H1 (cell line): ENCODE measurements around the gene AFF1. TPM values are rescaled to one million over a fixed set of nuclear protein-coding genes. Genes with fewer than 3 reads are reported as not detected.
A peak's percentile ranks its signal among the peaks of the same experiment; 100 is the strongest.

Source experiments
- BACH1 ChIP-seq: IDR thresholded peaks from 2 replicates; pipeline ENCODE4 v1.6.1; 2012; ENCODE audit warnings: low read length, improper control_type of control experiment
- BCL11A ChIP-seq, 2 experiments: IDR thresholded peaks; one replicate each; pipeline ENCODE4 v1.6.1; 2011; ENCODE audit warnings: low read depth in 2 of 2, low read length in 2 of 2, mild to moderate bottlenecking in 2 of 2
- CEBPB ChIP-seq: IDR thresholded peaks from 2 replicates; pipeline ENCODE4 v1.6.1; 2012; ENCODE audit warnings: low read depth, low read length
- CHD1 ChIP-seq: IDR thresholded peaks from 2 replicates; pipeline ENCODE4 v1.6.1; 2012; ENCODE audit warnings: low read depth, low read length, improper control_type of control experiment
- CHD2 ChIP-seq: IDR thresholded peaks from 2 replicates; pipeline ENCODE4 v1.6.1; 2012; ENCODE audit warnings: low read length, improper control_type of control experiment
- CREB1 ChIP-seq: IDR thresholded peaks from 2 replicates; pipeline ENCODE4 v1.6.1; 2012; ENCODE audit warnings: inconsistent platforms
- CTBP2 ChIP-seq: IDR thresholded peaks from 2 replicates; pipeline ENCODE4 v1.7.0; 2011; ENCODE audit warnings: borderline replicate concordance, mild to moderate bottlenecking, moderate library complexity, mixed read lengths, low read length; ENCODE audit not compliant: insufficient read depth, insufficient read length
- EP300 ChIP-seq, 2 experiments: IDR thresholded peaks; 1 replicate in 1 of 2; 2 replicates in 1 of 2; pipeline ENCODE4 v1.6.1; 2011 to 2012; ENCODE audit warnings: low read depth in 2 of 2, low read length in 2 of 2, mild to moderate bottlenecking in 2 of 2, borderline replicate concordance in 1 of 2, inconsistent platforms in 1 of 2, moderate library complexity in 1 of 2
- FOSL1 ChIP-seq: IDR thresholded peaks from 2 replicates; pipeline ENCODE4 v1.6.1; 2011; ENCODE audit warnings: mild to moderate bottlenecking, low read depth, low read length, moderate library complexity; ENCODE audit not compliant: insufficient read depth
- GABPA ChIP-seq: IDR thresholded peaks from 2 replicates; pipeline ENCODE4 v1.6.1; 2011; ENCODE audit warnings: mild to moderate bottlenecking, low read length, moderate library complexity, borderline replicate concordance; ENCODE audit not compliant: insufficient read depth
- KDM1A ChIP-seq: fragments of 200-600, 300-600 bp; sonication (generic); IDR thresholded peaks from 2 replicates; pipeline ENCODE4 v1.7.1; 2016; ENCODE audit warnings: mild to moderate bottlenecking, low read length, borderline replicate concordance
- KDM5A ChIP-seq: fragments of 200-600 bp; IDR thresholded peaks from 2 replicates; pipeline ENCODE4 v1.7.1; 2012; ENCODE audit warnings: mild to moderate bottlenecking, low read length, inconsistent platforms, mixed read lengths
- NANOG ChIP-seq: IDR thresholded peaks from 2 replicates; pipeline ENCODE4 v1.6.1; 2011; ENCODE audit warnings: low read length, low read depth, mild to moderate bottlenecking, inconsistent platforms; ENCODE audit not compliant: insufficient read depth, poor library complexity, severe bottlenecking
- POLR2AphosphoS5 ChIP-seq: IDR thresholded peaks from 2 replicates; pipeline ENCODE4 v1.6.1; 2011; ENCODE audit warnings: low read depth, low read length
- RBBP5 ChIP-seq: IDR thresholded peaks from 2 replicates; pipeline ENCODE4 v1.7.1; 2012; ENCODE audit warnings: low read depth, mild to moderate bottlenecking, inconsistent platforms, low read length, moderate library complexity, borderline replicate concordance
- SIRT6 ChIP-seq: IDR thresholded peaks from one replicate; pipeline ENCODE4 v1.7.1; 2012; ENCODE audit warnings: low read length, inconsistent platforms
- SP2 ChIP-seq: IDR thresholded peaks from 2 replicates; pipeline ENCODE4 v1.6.1; 2012; ENCODE audit warnings: mild to moderate bottlenecking, low read length, inconsistent platforms
- SRF ChIP-seq: IDR thresholded peaks from 2 replicates; pipeline ENCODE4 v1.6.1; 2011; ENCODE audit warnings: mild to moderate bottlenecking, low read depth, low read length, moderate library complexity
- SUZ12 ChIP-seq: fragments of 200-600 bp; sonication (generic); IDR thresholded peaks from 2 replicates; pipeline ENCODE4 v1.6.1; 2012; ENCODE audit warnings: mild to moderate bottlenecking, inconsistent platforms, low read length, moderate library complexity, mixed read lengths
- TAF1 ChIP-seq: IDR thresholded peaks from 2 replicates; pipeline ENCODE4 v1.6.1; 2011; ENCODE audit warnings: mild to moderate bottlenecking, low read depth, low read length
- TCF12 ChIP-seq: IDR thresholded peaks from 2 replicates; pipeline ENCODE4 v1.6.1; 2011; ENCODE audit warnings: low read depth, mild to moderate bottlenecking, low read length
- TEAD4 ChIP-seq: IDR thresholded peaks from 2 replicates; pipeline ENCODE4 v1.6.1; 2012; ENCODE audit warnings: low read depth, low read length, inconsistent platforms, mixed read lengths
- ZNF274 ChIP-seq: IDR thresholded peaks from 2 replicates; pipeline ENCODE4 v1.7.0; 2012; ENCODE audit warnings: low read length, borderline replicate concordance; ENCODE audit errors: extremely low read depth
- polyA plus RNA-seq, 7 experiments: library from polyadenylated mRNA; depleted of rRNA in 3 of 7; stranded (reverse) in 5 of 7; unstranded in 2 of 7; fragments of >200 nt in 5 of 7; fragments of 200-250 nt in 2 of 7; gene quantifications; 1 replicate in 5 of 7; 2 replicates in 1 of 7; 4 replicates in 1 of 7; pipeline versions ENCODE4 v1.2.1 to v1.2.3, GENCODE V29; 2011 to 2013; ENCODE audit warnings: missing spikeins in 2 of 7, mixed read lengths in 2 of 7
- total RNA-seq: library from RNA; stranded (reverse); fragmentation: NEBNext Ultra II Directional; extraction: Animal tissue kit (Norgen Biotek cat#: 25700); gene quantifications from 2 replicates; pipeline ENCODE4 v1.2.1, GENCODE V29; 2021
- TF ChIP-seq, protein P1 (sequence below): IDR thresholded peaks from 2 replicates; pipeline ENCODE4 v1.6.1; 2012; ENCODE audit warnings: low read length, inconsistent platforms

The AFF1 gene
- total and polyA plus RNA-seq, 2 of the 8 experiments (the other 6 are each of a cell fraction or from before 2014, with no cell fraction given): 14.8 to 85.5 TPM

DNA sequence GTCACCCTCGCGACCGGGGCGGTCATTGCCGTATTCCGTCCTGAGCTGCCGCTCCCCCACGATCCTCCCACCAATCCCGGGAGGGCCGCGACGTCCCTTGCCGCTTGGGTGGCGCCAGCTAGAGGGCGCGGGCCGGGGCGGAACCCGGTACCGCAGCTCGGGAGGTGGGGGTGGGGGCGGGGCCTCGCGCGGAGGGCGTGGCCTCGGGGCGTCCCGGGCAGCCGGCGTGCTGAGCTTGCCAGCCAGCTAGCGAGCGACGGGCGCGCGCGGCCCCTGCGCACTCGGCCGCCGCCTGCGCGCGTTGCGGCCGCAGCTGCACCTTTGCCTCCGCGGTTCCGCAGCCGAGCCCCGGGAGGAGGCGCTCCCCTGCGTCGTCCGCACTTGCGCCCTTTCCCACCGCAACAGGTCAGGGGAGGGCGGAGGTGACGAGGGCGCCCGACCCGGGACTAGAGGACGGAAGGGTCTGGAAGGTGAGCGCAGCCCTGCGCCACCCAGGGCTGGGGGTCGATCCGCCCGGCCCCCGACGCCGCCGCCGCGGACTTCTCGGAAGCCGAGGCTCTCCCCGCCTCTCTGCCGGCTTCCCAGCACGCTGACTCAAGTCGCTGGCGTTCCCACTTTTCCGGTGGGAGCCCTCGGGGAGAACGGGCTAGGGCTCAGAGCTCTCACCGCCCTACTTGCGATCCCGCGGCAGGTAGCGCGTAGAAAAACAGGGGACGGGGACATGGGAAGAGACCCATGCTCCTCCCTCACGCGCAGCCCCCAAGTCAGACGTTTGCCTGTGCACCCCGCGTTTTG, at the start of gene AFF1 (continued):
- TF ChIP-seq CEBPB (no peak), FOSL1 (no peak), BACH1 (peak; percentile 76; the same call in 1 of the 2 replicates), CREB1 (no peak), CTBP2 (no peak), POLR2AphosphoS5 (peak; percentile 91), GABPA (0 out of 2 replicates have a peak, but pooled peaks have one; percentile 45), TCF12 (peak; percentile 51; the same call in 1 of the 2 replicates), SIRT6 (no peak), RBBP5 (peak; percentile 80; the same call in 1 of the 2 replicates), KDM1A (no peak), BCL11A (IDR thresholded peaks at IDR 0.05; ENCODE audit: low read depth in 2 of 2, low read length in 2 of 2) (no peak), SP2 (no peak), NANOG (no peak), SRF (no peak), ZNF274 (no peak), TEAD4 (peak; percentile 81; the same call in 1 of the 2 replicates), CHD1 (no peak), EP300 (IDR thresholded peaks at IDR 0.05; ENCODE audit: borderline replicate concordance in 1 of 2, low read depth in 2 of 2, low read length in 2 of 2) (no peak; a peak in 1 of 3 replicates), TAF1 (peak; percentile 96), KDM5A (no peak), SUZ12 (no peak), CHD2 (no peak; the same call in 1 of the 2 replicates)
- TF ChIP-seq, protein P1, sequence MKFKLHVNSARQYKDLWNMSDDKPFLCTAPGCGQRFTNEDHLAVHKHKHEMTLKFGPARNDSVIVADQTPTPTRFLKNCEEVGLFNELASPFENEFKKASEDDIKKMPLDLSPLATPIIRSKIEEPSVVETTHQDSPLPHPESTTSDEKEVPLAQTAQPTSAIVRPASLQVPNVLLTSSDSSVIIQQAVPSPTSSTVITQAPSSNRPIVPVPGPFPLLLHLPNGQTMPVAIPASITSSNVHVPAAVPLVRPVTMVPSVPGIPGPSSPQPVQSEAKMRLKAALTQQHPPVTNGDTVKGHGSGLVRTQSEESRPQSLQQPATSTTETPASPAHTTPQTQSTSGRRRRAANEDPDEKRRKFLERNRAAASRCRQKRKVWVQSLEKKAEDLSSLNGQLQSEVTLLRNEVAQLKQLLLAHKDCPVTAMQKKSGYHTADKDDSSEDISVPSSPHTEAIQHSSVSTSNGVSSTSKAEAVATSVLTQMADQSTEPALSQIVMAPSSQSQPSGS: no peak
